ENCODE data around the gene PAX2. TPM values are rescaled to one million over a fixed set of nuclear protein-coding genes. Genes with fewer than 3 reads are reported as not detected.

Gene PAX2
- total RNA-seq (2016; rRNA removed; fragmentation: Illumina TruSeq; extraction: Trizol) (not detected in 2 replicates), polyA plus RNA-seq (2011; rRNA removed) (not detected in 2 replicates), polyA minus RNA-seq (2011; rRNA and poly(A)+ RNA removed; ENCODE audit: low replicate concordance) (not detected in 2 replicates), Bru-seq, nascent RNA (percentile 7 among the genes with signal in this experiment), BruChase-seq, experiment 1, labeled RNA remaining after a 6-hour chase (percentile 5 among the genes with signal in this experiment), BruChase-seq, experiment 2, labeled RNA remaining after a 2-hour chase (percentile 7 among the genes with signal in this experiment)
- not detected in 2 replicates for total RNA-seq (2016; cell fraction: cytosol; rRNA removed; fragmentation: Illumina TruSeq; extraction: Trizol; ENCODE audit: low read depth)
- total RNA-seq (2016; cell fraction: insoluble cytoplasmic fraction; rRNA removed; fragmentation: Illumina TruSeq; extraction: Trizol) = not detected in 2 replicates
- not detected in 2 replicates for total RNA-seq (2016; cell fraction: membrane; rRNA removed; fragmentation: Illumina TruSeq; extraction: Trizol)
- total RNA-seq (2016; cell fraction: nucleus; rRNA removed; fragmentation: Illumina TruSeq; extraction: Trizol) = not detected in 2 replicates
- polyA plus RNA-seq (2011; cell fraction: cytosol; rRNA removed) = not detected in 2 replicates
- polyA plus RNA-seq (2011; cell fraction: nucleus; rRNA removed) = not detected in 2 replicates
- not detected in 2 replicates for polyA plus RNA-seq (2012)
- not detected in 2 replicates for polyA plus RNA-seq (2016; cell fraction: cytosol; fragmentation: Illumina TruSeq; extraction: Trizol; ENCODE audit: low read depth)
- not detected in 2 replicates for polyA plus RNA-seq (2016; cell fraction: insoluble cytoplasmic fraction; fragmentation: Illumina TruSeq; extraction: Trizol; ENCODE audit: low read depth)
- not detected in 2 replicates for polyA plus RNA-seq (2016; cell fraction: membrane; fragmentation: Illumina TruSeq; extraction: Trizol; ENCODE audit: low read depth)
- not detected in 2 replicates for polyA plus RNA-seq (2016; cell fraction: nucleus; fragmentation: Illumina TruSeq; extraction: Trizol; ENCODE audit: insufficient read depth, low read depth)
- polyA minus RNA-seq (2011; cell fraction: cytosol; rRNA and poly(A)+ RNA removed) = not detected in 2 replicates
- polyA minus RNA-seq (2011; cell fraction: nucleus; rRNA and poly(A)+ RNA removed) = not detected in 2 replicates
- long read RNA-seq, experiment 1 = 0 reads
- long read RNA-seq, experiment 2 = 0 reads

- DNase-seq (ENCODE audit: low spot score) (no peak), ATAC-seq (peak; percentile 14), FAIRE-seq (no peak)
- Histone ChIP-seq H3K9ac (ENCODE audit: insufficient read depth, low read depth, low read length) (no peak within 1 kb of the TSS), H3K36me3 (replicated peaks in 1 of 2; ENCODE audit: control insufficient read depth in 1 of 2, insufficient read depth in 2 of 2, low read length in 2 of 2) (no peaks in the 10 kb centered on the region), H4K20me1 (ENCODE audit: insufficient read depth, low read length) (peaks cover 2% of the 10 kb centered on the region; the same call in 1 of the 2 replicates), H3K9me3 (ENCODE audit: low read length) (no peaks in the 10 kb centered on the region), H3K27me3 (ENCODE audit: control insufficient read depth in 1 of 2, insufficient read depth in 2 of 2, low read length in 2 of 2) (peaks cover 35 to 94% of the 10 kb centered on the region in 2 experiments), H3K79me2 (ENCODE audit: insufficient read depth, low read length) (no peaks in the 10 kb centered on the region), H2AFZ (ENCODE audit: low read length) (no peak within 1 kb of the TSS), H3K27ac (ENCODE audit: extremely low read length, insufficient read depth, low read length) (no peak within 1 kb of the TSS), H3K4me1 (ENCODE audit: insufficient read depth, low read length) (peaks cover 7% of the 10 kb centered on the region), H3K4me2 (ENCODE audit: low read depth, low read length) (peak within 1 kb of the TSS; percentile 27; the same call in 1 of the 2 replicates), H3K4me3 (replicated peaks in 1 of 3; ENCODE audit: insufficient read depth in 1 of 3, low read depth in 2 of 3, low read length in 3 of 3) (peak within 1 kb of the TSS in 1 of 3 experiments; percentile 28; a peak in 1 of 6 replicates)
- TF ChIP-seq E2F5 (CRISPR knock-in tag; conservative IDR thresholded peaks at IDR 0.05) = no peak
- no peak for TF ChIP-seq KAT7 (CRISPR knock-in tag; IDR thresholded peaks at IDR 0.05; ENCODE audit: borderline replicate concordance)
- TF ChIP-seq MTF2 (CRISPR knock-in tag; IDR thresholded peaks at IDR 0.05; ENCODE audit: borderline replicate concordance) = peak; percentile 9; the same call in 1 of the 2 replicates
- TF ChIP-seq DMTF1 (CRISPR knock-in tag; IDR thresholded peaks at IDR 0.05) = no peak
- ChIA-PET CTCF (ENCODE audit: low intra/inter-chr PET ratio, low total read pairs) (no interaction called here), POLR2A (no interaction called here)
- in situ Hi-C loops (cut with HindIII; ENCODE audit: extremely low pct_ligation_motif_present, low pct_unique_long_range_greater_than_20kb) = loop anchor here (5.0 kb wide), 2 partner anchors 73 to 183 kb away; no protein-coding TSS in a partner anchor
- intact Hi-C loops (cut with micrococcal nuclease; ENCODE audit: unreplicated experiment) = loop anchor here (5.0 kb wide), 2 partner anchors 132 to 183 kb away; no protein-coding TSS in a partner anchor
- 5% methylated on average over 32 of the region's 75 CpGs for WGBS (ENCODE audit: low lambda C conversion rate)
- BruUV-seq (replicated peaks) = no TSS peak
Measured at GRCh38 chr10:100744987-100745881, at the start of gene PAX2. Gene PAX2 (plus strand): TSS chr10:100745582. CDS start chr10:100746261, 679 bp downstream.

All from HepG2 (cell line).